H9 (cell line): Measurements from ENCODE around the gene PRKAR2A. TPM values are rescaled to one million over a fixed set of nuclear protein-coding genes. Genes with fewer than 3 reads are reported as not detected.

Experiments used
- DNase-seq: peaks from one replicate; pipeline ENCODE4 v3.0.0-alpha.2; 2017
- H2AFZ ChIP-seq: one replicate; pipeline ENCODE4 v1.6.1; 2013; ENCODE audit warnings: mild to moderate bottlenecking, low read length, control low read depth, moderate library complexity
- H2AK5ac ChIP-seq: 2 replicates; pipeline ENCODE4 v1.6.1; 2013; ENCODE audit warnings: low read length, control low read depth, mixed read lengths; ENCODE audit not compliant: insufficient read length
- H2BK120ac ChIP-seq: one replicate; pipeline ENCODE4 v1.6.1; 2013; ENCODE audit warnings: low read depth, mild to moderate bottlenecking, low read length, control low read depth, inconsistent platforms; ENCODE audit not compliant: poor library complexity, severe bottlenecking
- H2BK12ac ChIP-seq: 2 replicates; pipeline ENCODE4 v1.6.1; 2013; ENCODE audit warnings: low read length, control low read depth, mixed read lengths, low read depth; ENCODE audit not compliant: insufficient read length
- H2BK15ac ChIP-seq: 2 replicates; pipeline ENCODE4 v1.6.1; 2013; ENCODE audit warnings: low read depth, low read length, control low read depth
- H2BK20ac ChIP-seq: one replicate; pipeline ENCODE4 v1.6.1; 2013; ENCODE audit warnings: low read depth, mild to moderate bottlenecking, low read length, control low read depth, inconsistent platforms; ENCODE audit not compliant: poor library complexity, severe bottlenecking
- H2BK5ac ChIP-seq: 2 replicates; pipeline ENCODE4 v1.6.1; 2013; ENCODE audit warnings: low read length, control low read depth, mixed read lengths; ENCODE audit not compliant: insufficient read length
- H3K14ac ChIP-seq: 2 replicates; pipeline ENCODE4 v1.6.1; 2013; ENCODE audit warnings: low read length, control low read depth; ENCODE audit not compliant: insufficient read depth
- H3K18ac ChIP-seq: 2 replicates; pipeline ENCODE4 v1.6.1; 2013; ENCODE audit warnings: low read depth, mild to moderate bottlenecking, mixed read lengths, low read length, control low read depth; ENCODE audit not compliant: insufficient read length
- H3K23ac ChIP-seq: 2 replicates; pipeline ENCODE4 v1.6.1; 2013; ENCODE audit warnings: low read length, control low read depth, mixed read lengths, low read depth; ENCODE audit not compliant: insufficient read length
- H3K23me2 ChIP-seq: 2 replicates; pipeline ENCODE4 v1.6.1; 2013; ENCODE audit warnings: low read depth, mild to moderate bottlenecking, mixed read lengths, low read length, control low read depth; ENCODE audit not compliant: insufficient read length, poor library complexity, severe bottlenecking
- H3K27ac ChIP-seq: 2 replicates; pipeline ENCODE4 v1.5.1; 2013; ENCODE audit warnings: low read length, control low read depth, mixed read lengths, low read depth; ENCODE audit not compliant: insufficient read length
- H3K27me3 ChIP-seq: 2 replicates; pipeline ENCODE4 v1.6.1; 2013; ENCODE audit warnings: low read length, control low read depth, inconsistent platforms; ENCODE audit not compliant: insufficient read depth
- H3K4ac ChIP-seq: 2 replicates; pipeline ENCODE4 v1.6.1; 2013; ENCODE audit warnings: low read depth, mild to moderate bottlenecking, control low read depth, inconsistent platforms, low read length, moderate library complexity
- H3K4me1 ChIP-seq: 2 replicates; pipeline ENCODE4 v1.6.1; 2013; ENCODE audit warnings: low read length, control low read depth, inconsistent platforms; ENCODE audit not compliant: insufficient read depth
- H3K4me2 ChIP-seq: 2 replicates; pipeline ENCODE4 v1.6.1; 2013; ENCODE audit warnings: low read length, control low read depth, mixed read lengths; ENCODE audit not compliant: insufficient read length, insufficient read depth
- H3K56ac ChIP-seq: 2 replicates; pipeline ENCODE4 v1.6.1; 2013; ENCODE audit warnings: low read depth, mild to moderate bottlenecking, mixed read lengths, low read length, control low read depth; ENCODE audit not compliant: insufficient read length
- H3K79me1 ChIP-seq: 2 replicates; pipeline ENCODE4 v1.6.1; 2013; ENCODE audit warnings: low read depth, mild to moderate bottlenecking, moderate library complexity, low read length, control low read depth, inconsistent platforms; ENCODE audit not compliant: insufficient read depth, poor library complexity, severe bottlenecking
- H3K79me2 ChIP-seq: 2 replicates; pipeline ENCODE4 v1.6.1; 2013; ENCODE audit warnings: low read length, control low read depth, inconsistent platforms; ENCODE audit not compliant: insufficient read depth
- H3K9ac ChIP-seq: 2 replicates; pipeline ENCODE4 v1.6.1; 2013; ENCODE audit warnings: low read length, control low read depth, mixed read lengths; ENCODE audit not compliant: insufficient read length; ENCODE audit errors: extremely low read depth
- H3K9me3 ChIP-seq: one replicate; pipeline ENCODE4 v1.6.1; 2013; ENCODE audit warnings: low read depth, low read length, inconsistent platforms; ENCODE audit not compliant: control insufficient read depth
- H3T11ph ChIP-seq: one replicate; pipeline ENCODE4 v1.6.1; 2013; ENCODE audit warnings: mild to moderate bottlenecking, low read length, control low read depth, inconsistent platforms
- H4K20me1 ChIP-seq: one replicate; pipeline ENCODE4 v1.6.1; 2013; ENCODE audit not compliant: control insufficient read depth, insufficient read length, insufficient read depth
- H4K5ac ChIP-seq: 2 replicates; pipeline ENCODE4 v1.6.1; 2013; ENCODE audit warnings: low read depth, mild to moderate bottlenecking, mixed read lengths, low read length, control low read depth; ENCODE audit not compliant: insufficient read length
- H4K8ac ChIP-seq: replicated peaks from 2 replicates; pipeline ENCODE4 v1.6.1; 2013; ENCODE audit warnings: low read length, control low read depth, mixed read lengths, low read depth; ENCODE audit not compliant: insufficient read length
- H4K91ac ChIP-seq: 2 replicates; pipeline ENCODE4 v1.6.1; 2013; ENCODE audit warnings: low read depth, mild to moderate bottlenecking, moderate library complexity, mixed read lengths, low read length, control low read depth; ENCODE audit not compliant: insufficient read length
- H3K27ac Mint-ChIP-seq, 3 experiments: 2 replicates in 2 of 3; 3 replicates in 1 of 3; pipeline ENCODE4 v1.8.0; 2020 to 2021; ENCODE audit warnings: mixed read lengths in 3 of 3, mild to moderate bottlenecking in 1 of 3, moderate library complexity in 1 of 3
- H3K27me3 Mint-ChIP-seq: 2 replicates; pipeline ENCODE4 v1.8.0; 2021; ENCODE audit warnings: low read depth, mild to moderate bottlenecking, moderate library complexity, mixed read lengths
- H3K36me3 Mint-ChIP-seq, 3 experiments: 2 replicates in 2 of 3; 3 replicates in 1 of 3; pipeline ENCODE4 v1.8.0; 2020 to 2021; ENCODE audit warnings: low read depth in 3 of 3, mixed read lengths in 3 of 3; ENCODE audit not compliant: insufficient read depth in 1 of 3
- H3K4me1 Mint-ChIP-seq, 2 experiments: 2 replicates each; pipeline ENCODE4 v1.8.0; 2020; ENCODE audit warnings: mixed read lengths in 2 of 2
- H3K4me3 Mint-ChIP-seq, 2 experiments: 2 replicates in 1 of 2; 3 replicates in 1 of 2; pipeline ENCODE4 v1.8.0; 2020 to 2021; ENCODE audit warnings: mild to moderate bottlenecking in 2 of 2, mixed read lengths in 2 of 2, moderate library complexity in 1 of 2
- H3K9me3 Mint-ChIP-seq, 2 experiments: 2 replicates in 1 of 2; 3 replicates in 1 of 2; pipeline ENCODE4 v1.8.0; 2020; ENCODE audit warnings: mild to moderate bottlenecking in 2 of 2, mixed read lengths in 2 of 2, moderate library complexity in 1 of 2
- CTCF ChIP-seq: fragments of 200-600 bp; sonication (generic); conservative IDR thresholded peaks from 3 replicates; pipeline ENCODE4 v1.8.0; 2021; ENCODE audit warnings: antibody characterized with exemption, mild to moderate bottlenecking
- WGBS: extraction: QIAGEN DNeasy Blood & Tissue Kit; methylation state at CpG from one replicate; pipeline ENCODE4 v1.1.7; 2013; ENCODE audit warnings: missing lambda C conversion rate, low lambda C conversion rate, mixed read lengths; ENCODE audit not compliant: insufficient read length; ENCODE audit errors: extremely low coverage; 5-methylcytosine and 5-hydroxymethylcytosine counted together
- total RNA-seq: library from RNA; stranded (reverse); gene quantifications from 2 replicates; pipeline ENCODE4 v1.2.1, GENCODE V29; 2021

The PRKAR2A gene
- total RNA-seq, 1 experiment from 2014 or later: 39.1 TPM

- Mint-ChIP-seq H3K27me3 (no peaks in the 10 kb centered on the region), H3K4me1 (no peaks in the 10 kb centered on the region), H3K9me3 (no peaks in the 10 kb centered on the region), H3K36me3 (peaks cover 0 to 5% (median under 1%) of the 10 kb centered on the region in 3 experiments; a peak in 1 of 7 replicates), H3K27ac (no peak overlapping the region), H3K4me3 (no peak overlapping the region)
- DNase-seq: no peak
- no peak for TF ChIP-seq CTCF
- Histone ChIP-seq H2BK120ac (no peak overlapping the region), H3K14ac (no peak overlapping the region), H3K27me3 (no peaks in the 10 kb centered on the region), H2AFZ (no peak overlapping the region), H4K91ac (no peak overlapping the region), H4K5ac (no peak overlapping the region), H2BK15ac (no peak overlapping the region), H2BK20ac (no peak overlapping the region), H3K9me3 (no peaks in the 10 kb centered on the region), H4K8ac (no peak overlapping the region), H2AK5ac (no peak overlapping the region), H3K27ac (no peak overlapping the region), H3K18ac (no peak overlapping the region), H3K4me2 (no peak overlapping the region), H3K23me2 (no peaks in the 10 kb centered on the region), H3K4me1 (no peaks in the 10 kb centered on the region), H2BK5ac (no peak overlapping the region), H2BK12ac (no peak overlapping the region), H3K56ac (no peak overlapping the region), H3K79me1 (no peaks in the 10 kb centered on the region), H3K79me2 (no peaks in the 10 kb centered on the region), H4K20me1 (no peaks in the 10 kb centered on the region), H3K23ac (no peak overlapping the region), H3K9ac (no peak overlapping the region), H3K4ac (no peak overlapping the region), H3T11ph (no peak overlapping the region)
- WGBS: no CpG with 5 or more reads among the region's 4 CpGs
These were observed 88.6 kb downstream of the PRKAR2A start for GRCh38 chr3:48759071-48759470.
